GM12878 (cell line): Measurements from ENCODE around the gene TTC39A. TPM values are rescaled to one million over a fixed set of nuclear protein-coding genes. Genes with fewer than 3 reads are reported as not detected.

Experiments
- ATAC-seq: fragments of 200-7000 bp; cut with Tn5 transposase; 3 replicates; pipeline ENCODE4 v1.9.1; 2020; ENCODE audit warnings: mild to moderate bottlenecking, moderate library complexity
- BruUV-seq: library from RNA; stranded (reverse); fragments of 400-500 nt; replicated peaks from 2 replicates; lab custom pipeline; 2021; lab: Mats Ljungman, UMichigan
- CTCF ChIA-PET: fragments of 300-600 bp; sonication (Branson Sonifier 250); formaldehyde crosslinking; extraction: SDS; loops from one replicate; lab custom pipeline; 2021; ENCODE audit warnings: inconsistent platforms; lab: Yijun Ruan, JAX
- POLR2A ChIA-PET: fragments of 350-600 bp; formaldehyde crosslinking; extraction: SDS; loops from one replicate; lab custom pipeline; 2021; ENCODE audit warnings: inconsistent platforms; lab: Charles Lee
- RAD21 ChIA-PET: fragments of 300-600 bp; sonication (Branson Sonifier 250); formaldehyde crosslinking; loops from one replicate; lab custom pipeline; 2023; ENCODE audit warnings: antibody characterized with exemption; ENCODE audit not compliant: unreplicated experiment; lab: Charles Lee
- SMC1A ChIA-PET: fragments of 300-600 bp; sonication (Branson Sonifier 250); formaldehyde crosslinking; loops from one replicate; lab custom pipeline; 2023; ENCODE audit not compliant: unreplicated experiment, uncharacterized antibody; lab: Charles Lee
- DNase-seq: peaks from one replicate; pipeline ENCODE4 v3.0.0-alpha.2; 2011; ENCODE audit warnings: low read depth, low spot score
- FAIRE-seq: peaks from 3 replicates; lab custom pipeline; 2011; peaks lifted over from hg19 to GRCh38; lab: Jason Lieb, UNC
- H2AFZ ChIP-seq: 2 replicates; pipeline ENCODE4 v1.6.0; 2011; ENCODE audit warnings: low read depth, low read length, control low read depth; ENCODE audit not compliant: control insufficient read depth
- H3K27ac ChIP-seq: 2 replicates; pipeline ENCODE4 v1.5.1; 2011; ENCODE audit warnings: control low read depth; ENCODE audit not compliant: control insufficient read depth, insufficient read depth
- H3K27me3 ChIP-seq, 2 experiments: replicated peaks in 1 of 2; 2 replicates each; pipeline versions ENCODE4 v1.6.0 to v1.6.1; 2011; ENCODE audit warnings: low read length in 1 of 2; ENCODE audit not compliant: control insufficient read depth in 2 of 2, insufficient read depth in 2 of 2
- H3K36me3 ChIP-seq, 2 experiments: 2 replicates each; pipeline ENCODE4 v1.5.1; 2011; ENCODE audit warnings: low read length in 1 of 2; ENCODE audit not compliant: control insufficient read depth in 2 of 2, insufficient read depth in 2 of 2
- H3K4me1 ChIP-seq: 2 replicates; pipeline ENCODE4 v1.6.1; 2011; ENCODE audit warnings: mild to moderate bottlenecking, low read length, moderate library complexity, mixed read lengths; ENCODE audit not compliant: control insufficient read depth, insufficient read depth
- H3K4me2 ChIP-seq: 2 replicates; pipeline ENCODE4 v1.6.0; 2011; ENCODE audit warnings: control low read depth; ENCODE audit not compliant: control insufficient read depth, insufficient read depth
- H3K4me3 ChIP-seq: fragments of 200-600 bp; sonication (generic); 2 replicates; pipeline ENCODE4 v1.5.1; 2016
- H3K79me2 ChIP-seq: 2 replicates; pipeline ENCODE4 v1.6.0; 2011; ENCODE audit warnings: low read length; ENCODE audit not compliant: control insufficient read depth, insufficient read depth
- H3K9ac ChIP-seq: 2 replicates; pipeline ENCODE4 v1.8.0; 2011; ENCODE audit warnings: low read length, control low read depth, mixed read lengths; ENCODE audit not compliant: control insufficient read depth, insufficient read depth
- H3K9me3 ChIP-seq: replicated peaks from 3 replicates; pipeline ENCODE4 v1.5.1; 2011; ENCODE audit warnings: mild to moderate bottlenecking, low read length; ENCODE audit not compliant: control insufficient read depth, insufficient read depth
- H4K20me1 ChIP-seq: 2 replicates; pipeline ENCODE4 v1.6.0; 2011; ENCODE audit not compliant: control insufficient read depth, insufficient read depth
- CBX3 ChIP-seq: fragments of 200-600 bp; sonication (generic); IDR thresholded peaks from 2 replicates; pipeline ENCODE4 v1.6.1; 2016; ENCODE audit warnings: low read depth, borderline replicate concordance
- CHD1 ChIP-seq: IDR thresholded peaks from 2 replicates; pipeline ENCODE4 v1.6.1; 2012; ENCODE audit warnings: low read depth, low read length, improper control_type of control experiment
- EZH2 ChIP-seq: IDR thresholded peaks from 2 replicates; pipeline ENCODE4 v1.6.1; 2012; ENCODE audit warnings: low read depth, mild to moderate bottlenecking, control low read depth, inconsistent platforms, low read length, borderline replicate concordance; ENCODE audit not compliant: control insufficient read depth
- HDGF ChIP-seq: fragments of 450-650 bp; IDR thresholded peaks from 2 replicates; pipeline ENCODE4 v1.6.1; 2016; ENCODE audit warnings: antibody characterized with exemption
- IRF4 ChIP-seq: IDR thresholded peaks from 2 replicates; pipeline ENCODE4 v1.6.1; 2011; ENCODE audit warnings: low read depth, low read length
- MAX ChIP-seq: IDR thresholded peaks from 2 replicates; pipeline ENCODE4 v1.6.1; 2012; ENCODE audit warnings: low read depth, low read length, improper control_type of control experiment
- POLR2A ChIP-seq: IDR thresholded peaks from 2 replicates; pipeline ENCODE4 v1.6.1; 2011; ENCODE audit warnings: low read depth, mild to moderate bottlenecking, low read length
- RAD21 ChIP-seq: IDR thresholded peaks from 2 replicates; pipeline ENCODE4 v1.6.1; 2011; ENCODE audit warnings: mild to moderate bottlenecking, low read depth, low read length, moderate library complexity; ENCODE audit not compliant: insufficient read depth
- RELA ChIP-seq: fragments of 450-650 bp; IDR thresholded peaks from 2 replicates; pipeline ENCODE4 v1.8.0; 2014; ENCODE audit warnings: borderline replicate concordance; ENCODE audit not compliant: partially characterized antibody
- SPI1 ChIP-seq: IDR thresholded peaks from 2 replicates; pipeline ENCODE4 v1.6.1; 2011; ENCODE audit warnings: low read depth, mild to moderate bottlenecking, low read length, moderate library complexity, borderline replicate concordance; ENCODE audit not compliant: insufficient read depth
- ZNF592 ChIP-seq: fragments of 450-650 bp; IDR thresholded peaks from 2 replicates; pipeline ENCODE4 v1.6.1; 2017; ENCODE audit warnings: mild to moderate bottlenecking, moderate library complexity
- WGBS: methylation state at CpG from one replicate; pipeline ENCODE4 v1.1.6; 2016; ENCODE audit warnings: low lambda C conversion rate; ENCODE audit not compliant: insufficient replicate concordance, insufficient coverage; ENCODE audit errors: missing lambda C conversion rate; 5-methylcytosine and 5-hydroxymethylcytosine counted together
- in situ Hi-C: fragments of 300-500 bp; cut with MboI; formaldehyde crosslinking; loops from 9 replicates; pipeline ENCODE4 v1.14.3; 2018; ENCODE audit warnings: mixed read lengths
- intact Hi-C: fragments of 100-400 bp; cut with micrococcal nuclease; formaldehyde crosslinking; loops from one replicate; pipeline ENCODE4 v1.14.2; 2022; ENCODE audit not compliant: unreplicated experiment
- polyA plus RNA-seq, 11 experiments: library from polyadenylated mRNA; depleted of rRNA in 4 of 11; unstranded in 6 of 11; stranded (reverse) in 5 of 11; fragments of >200 nt; fragmentation: Nextera tagmentation in 4 of 11; fragmentation: Illumina TruSeq in 1 of 11; extraction: Ambion mirVana in 4 of 11; extraction: Trizol in 1 of 11; gene quantifications; 1 replicate in 1 of 11; 2 replicates in 10 of 11; pipeline versions ENCODE4 v1.2.1 to v1.2.3, GENCODE V29; 2011 to 2016; ENCODE audit warnings: inconsistent platforms in 2 of 11, missing spikeins in 2 of 11, low read depth in 1 of 11
- total RNA-seq, 4 experiments: library from RNA; depleted of rRNA in 3 of 4; stranded (reverse); fragments of >200 nt in 3 of 4; fragmentation: Illumina TruSeq in 1 of 4; extraction: Trizol in 1 of 4; gene quantifications; 2 replicates each; pipeline versions ENCODE4 v1.2.1 to v1.2.3, GENCODE V29; 2013 to 2021
- TF ChIP-seq, protein P1 (sequence below): fragments of 450-650 bp; IDR thresholded peaks from 2 replicates; pipeline ENCODE4 v1.6.1; 2017; ENCODE audit warnings: antibody characterized with exemption, mild to moderate bottlenecking, moderate library complexity
- TF ChIP-seq, protein P2 (sequence below): fragments of 450-650 bp; IDR thresholded peaks from 2 replicates; pipeline ENCODE4 v1.6.1; 2016; ENCODE audit warnings: mild to moderate bottlenecking

The TTC39A gene
- total and polyA plus RNA-seq, 10 of the 15 experiments (the other 5 are each of a cell fraction or from before 2014, with no cell fraction given), result 0.18 to 3.0 (median 1.2) TPM

GRCh38 chr1:51266791-51267190 is 63.6 kb downstream of the TTC39A start (continued):
- TF ChIP-seq, protein P1, sequence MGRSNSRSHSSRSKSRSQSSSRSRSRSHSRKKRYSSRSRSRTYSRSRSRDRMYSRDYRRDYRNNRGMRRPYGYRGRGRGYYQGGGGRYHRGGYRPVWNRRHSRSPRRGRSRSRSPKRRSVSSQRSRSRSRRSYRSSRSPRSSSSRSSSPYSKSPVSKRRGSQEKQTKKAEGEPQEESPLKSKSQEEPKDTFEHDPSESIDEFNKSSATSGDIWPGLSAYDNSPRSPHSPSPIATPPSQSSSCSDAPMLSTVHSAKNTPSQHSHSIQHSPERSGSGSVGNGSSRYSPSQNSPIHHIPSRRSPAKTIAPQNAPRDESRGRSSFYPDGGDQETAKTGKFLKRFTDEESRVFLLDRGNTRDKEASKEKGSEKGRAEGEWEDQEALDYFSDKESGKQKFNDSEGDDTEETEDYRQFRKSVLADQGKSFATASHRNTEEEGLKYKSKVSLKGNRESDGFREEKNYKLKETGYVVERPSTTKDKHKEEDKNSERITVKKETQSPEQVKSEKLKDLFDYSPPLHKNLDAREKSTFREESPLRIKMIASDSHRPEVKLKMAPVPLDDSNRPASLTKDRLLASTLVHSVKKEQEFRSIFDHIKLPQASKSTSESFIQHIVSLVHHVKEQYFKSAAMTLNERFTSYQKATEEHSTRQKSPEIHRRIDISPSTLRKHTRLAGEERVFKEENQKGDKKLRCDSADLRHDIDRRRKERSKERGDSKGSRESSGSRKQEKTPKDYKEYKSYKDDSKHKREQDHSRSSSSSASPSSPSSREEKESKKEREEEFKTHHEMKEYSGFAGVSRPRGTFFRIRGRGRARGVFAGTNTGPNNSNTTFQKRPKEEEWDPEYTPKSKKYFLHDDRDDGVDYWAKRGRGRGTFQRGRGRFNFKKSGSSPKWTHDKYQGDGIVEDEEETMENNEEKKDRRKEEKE, result no peak

- in situ Hi-C loops, result no loop called here
- no peaks in the 10 kb centered on the region for H3K9me3 ChIP-seq
- H2AFZ ChIP-seq, result no peak overlapping the region
- H3K4me3 ChIP-seq, result no peak overlapping the region
- H3K27me3 ChIP-seq, result no peaks in the 10 kb centered on the region
- H3K36me3 ChIP-seq, result peaks cover 0 to 2% of the 10 kb centered on the region in 2 experiments; a peak in 1 of 4 replicates
- peaks cover 27% of the 10 kb centered on the region for H3K79me2 ChIP-seq
- H3K9ac ChIP-seq, result no peak overlapping the region
- intact Hi-C loops, result no loop called here
- H3K4me1 ChIP-seq, result peaks cover 17% of the 10 kb centered on the region
- WGBS, result 100% methylated on average over 2 of the region's 2 CpGs
- ChIA-PET RAD21 (interaction anchor here (0.6 to 1.7 kb wide), 2 partner anchors 31 to 461 kb away, joined by 3 to 13 read pairs; partner anchors contain the start of gene RNF11), SMC1A (interaction anchor here (1.7 to 2.1 kb wide), 3 partner anchors 17 to 39 kb away, joined by 3 to 8 read pairs (median 3); no protein-coding TSS in a partner anchor), POLR2A (interaction anchor here (0.6 kb wide), 1 partner anchor 179 kb away, joined by 6 read pairs; no protein-coding TSS in a partner anchor), CTCF (interaction anchor here (2.2 kb wide), 1 partner anchor 75 kb away, joined by 7 read pairs; no protein-coding TSS in a partner anchor)
- no peak for TF ChIP-seq POLR2A
- TF ChIP-seq HDGF, result no peak
- TF ChIP-seq, protein P2, sequence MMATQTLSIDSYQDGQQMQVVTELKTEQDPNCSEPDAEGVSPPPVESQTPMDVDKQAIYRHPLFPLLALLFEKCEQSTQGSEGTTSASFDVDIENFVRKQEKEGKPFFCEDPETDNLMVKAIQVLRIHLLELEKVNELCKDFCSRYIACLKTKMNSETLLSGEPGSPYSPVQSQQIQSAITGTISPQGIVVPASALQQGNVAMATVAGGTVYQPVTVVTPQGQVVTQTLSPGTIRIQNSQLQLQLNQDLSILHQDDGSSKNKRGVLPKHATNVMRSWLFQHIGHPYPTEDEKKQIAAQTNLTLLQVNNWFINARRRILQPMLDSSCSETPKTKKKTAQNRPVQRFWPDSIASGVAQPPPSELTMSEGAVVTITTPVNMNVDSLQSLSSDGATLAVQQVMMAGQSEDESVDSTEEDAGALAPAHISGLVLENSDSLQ, result no peak
- no peak for TF ChIP-seq SPI1
- no peak for TF ChIP-seq EZH2
- no peak for TF ChIP-seq RELA
- TF ChIP-seq RAD21, result no peak
- no peak for TF ChIP-seq CHD1
- no peak for TF ChIP-seq ZNF592
- no peak for TF ChIP-seq CBX3
- no peak for TF ChIP-seq MAX
- no peak for TF ChIP-seq IRF4
- no peaks in the 10 kb centered on the region for H4K20me1 ChIP-seq
- no peak for FAIRE-seq
- DNase-seq, result no peak
- ATAC-seq, result no peak
- no peak overlapping the region for H3K27ac ChIP-seq
- no peak overlapping the region for H3K4me2 ChIP-seq
- BruUV-seq, result no TSS peak
Observed at GRCh38 chr1:51266181-51266580, 64.2 kb downstream of the TTC39A start.
